Cardiac fibroblast (primary cell): ENCODE data around the gene TAX1BP3.

Experiments used
- DNase-seq, 2 donors: peaks; one replicate each; pipeline versions ENCODE4 v3.0.0 to v3.0.0-alpha.2; 2010; ENCODE audit warnings: low read depth in 2 of 2
- H3K4me3 ChIP-seq, 2 donors: replicated peaks in 1 of 2; 1 replicate in 1 of 2; 2 replicates in 1 of 2; pipeline ENCODE4 v1.5.1; 2011; ENCODE audit warnings: low read depth in 2 of 2, low read length in 2 of 2, mild to moderate bottlenecking in 2 of 2, moderate library complexity in 1 of 2
- CTCF ChIP-seq: IDR thresholded peaks from one replicate; pipeline ENCODE4 v1.5.1; 2011; ENCODE audit warnings: low read depth, mild to moderate bottlenecking, low read length, inconsistent platforms

The TAX1BP3 gene

GRCh38 chr17:3693141-3693540 is 24.8 kb upstream of the TAX1BP3 start:
- no peak overlapping the region for H3K4me3 ChIP-seq
- no peak for TF ChIP-seq CTCF
- DNase-seq = no peak

- no peak for TF ChIP-seq CTCF
- no peak for DNase-seq
- H3K4me3 ChIP-seq = no peak overlapping the region
Observed at GRCh38 chr17:3692346-3692745, 24.0 kb upstream of the TAX1BP3 start.

GRCh38 chr17:3691617-3692067 is 23.3 kb upstream of the TAX1BP3 start:
- TF ChIP-seq CTCF = peak; percentile 10
- H3K4me3 ChIP-seq = no peak overlapping the region
- DNase-seq = no peak

- TF ChIP-seq CTCF = no peak
- H3K4me3 ChIP-seq = no peak overlapping the region
- DNase-seq = no peak
Observed at GRCh38 chr17:3690094-3690715, 21.8 kb upstream of the TAX1BP3 start.

GRCh38 chr17:3689262-3690093 is 21.1 kb upstream of the TAX1BP3 start:
- TF ChIP-seq CTCF = no peak
- DNase-seq = no peak

GRCh38 chr17:3688852-3689261 is 20.5 kb upstream of the TAX1BP3 start:
- H3K4me3 ChIP-seq = no peak overlapping the region
- no peak for DNase-seq
- TF ChIP-seq CTCF = no peak

More at GRCh38 chr17:3689262-3690093, 21.1 kb upstream of the TAX1BP3 start:
- H3K4me3 ChIP-seq = no peak overlapping the region
